ENCODE results near the gene ACO1. TPM values are rescaled to one million over a fixed set of nuclear protein-coding genes. Genes with fewer than 3 reads are reported as not detected.

Gene ACO1
- polyA plus RNA-seq, 1 donor (not counting 4 experiments of a cell fraction or from before 2014, with no cell fraction given), result 29.2 TPM

- DNase-seq (ENCODE audit: low read depth, low spot score) (no peak), FAIRE-seq (no peak)
- dilution Hi-C loops (cut with MboI; ENCODE audit: extremely low pct_ligation_motif_present, low sequenced_read_pairs), result no loop called here
- Histone ChIP-seq H3K4me1 (ENCODE audit: control insufficient read depth, extremely low read depth, insufficient read depth, low read length) (peaks cover 4% of the 10 kb centered on the region), H4K20me1 (ENCODE audit: control insufficient read depth, extremely low read depth, insufficient read depth, low read length) (no peaks in the 10 kb centered on the region), H3K9me3 (ENCODE audit: control insufficient read depth, low read depth, low read length) (no peaks in the 10 kb centered on the region), H3K9ac (ENCODE audit: control insufficient read depth, extremely low read depth, insufficient read depth, low read length) (no peak overlapping the region), H3K79me2 (ENCODE audit: control insufficient read depth, insufficient read depth, low read length) (peaks cover 8% of the 10 kb centered on the region), H3K9me1 (ENCODE audit: control insufficient read depth, extremely low read depth, insufficient read depth, low read length) (no peaks in the 10 kb centered on the region), H3K27me3 (ENCODE audit: control insufficient read depth, extremely low read depth, insufficient read depth, low read length) (no peaks in the 10 kb centered on the region), H3K4me2 (ENCODE audit: control insufficient read depth, extremely low read depth, insufficient read depth, low read depth, low read length) (no peak overlapping the region), H3K36me3 (ENCODE audit: control insufficient read depth in 2 of 2, extremely low read depth in 1 of 2, insufficient read depth in 2 of 2, low read length in 2 of 2) (no peaks in the 10 kb centered on the region), H3K27ac (ENCODE audit: control insufficient read depth, insufficient read depth, low read length) (no peak overlapping the region), H3K4me3 (ENCODE audit: control insufficient read depth in 2 of 3, extremely low read depth in 1 of 3, insufficient read depth in 2 of 3, low read depth in 1 of 3, low read length in 3 of 3) (no peak overlapping the region), H2AFZ (ENCODE audit: control insufficient read depth, low read length) (no peak overlapping the region)
- TF ChIP-seq EZH2 (IDR thresholded peaks at IDR 0.05; ENCODE audit: low read length) (no peak), CTCF (optimal IDR thresholded peaks at IDR 0.05 in 1 of 3, IDR thresholded peaks at IDR 0.05 in 1 of 3, conservative IDR thresholded peaks at IDR 0.05 in 1 of 3; ENCODE audit: extremely low read depth in 1 of 3, insufficient read depth in 2 of 3, low read length in 3 of 3) (no peak)
Observed at GRCh38 chr9:32389365-32389764, 4.9 kb downstream of the ACO1 start.

- Histone ChIP-seq H3K27me3 (ENCODE audit: control insufficient read depth, extremely low read depth, insufficient read depth, low read length) (no peaks in the 10 kb centered on the region), H3K9me3 (ENCODE audit: control insufficient read depth, low read depth, low read length) (no peaks in the 10 kb centered on the region), H3K79me2 (ENCODE audit: control insufficient read depth, insufficient read depth, low read length) (peaks cover 7% of the 10 kb centered on the region), H3K27ac (ENCODE audit: control insufficient read depth, insufficient read depth, low read length) (no peak overlapping the region), H3K4me1 (ENCODE audit: control insufficient read depth, extremely low read depth, insufficient read depth, low read length) (peaks cover 21% of the 10 kb centered on the region), H4K20me1 (ENCODE audit: control insufficient read depth, extremely low read depth, insufficient read depth, low read length) (no peaks in the 10 kb centered on the region), H3K4me3 (ENCODE audit: control insufficient read depth in 2 of 3, extremely low read depth in 1 of 3, insufficient read depth in 2 of 3, low read depth in 1 of 3, low read length in 3 of 3) (no peak overlapping the region), H3K9me1 (ENCODE audit: control insufficient read depth, extremely low read depth, insufficient read depth, low read length) (no peaks in the 10 kb centered on the region), H2AFZ (ENCODE audit: control insufficient read depth, low read length) (no peak overlapping the region), H3K36me3 (ENCODE audit: control insufficient read depth in 2 of 2, extremely low read depth in 1 of 2, insufficient read depth in 2 of 2, low read length in 2 of 2) (no peaks in the 10 kb centered on the region), H3K4me2 (ENCODE audit: control insufficient read depth, extremely low read depth, insufficient read depth, low read depth, low read length) (no peak overlapping the region), H3K9ac (ENCODE audit: control insufficient read depth, extremely low read depth, insufficient read depth, low read length) (no peak overlapping the region)
- DNase-seq (ENCODE audit: low read depth, low spot score) (no peak), FAIRE-seq (no peak)
- TF ChIP-seq EZH2 (IDR thresholded peaks at IDR 0.05; ENCODE audit: low read length), result no peak
- no peak for TF ChIP-seq CTCF (optimal IDR thresholded peaks at IDR 0.05 in 1 of 3, IDR thresholded peaks at IDR 0.05 in 1 of 3, conservative IDR thresholded peaks at IDR 0.05 in 1 of 3; ENCODE audit: extremely low read depth in 1 of 3, insufficient read depth in 2 of 3, low read length in 3 of 3)
- dilution Hi-C loops (cut with MboI; ENCODE audit: extremely low pct_ligation_motif_present, low sequenced_read_pairs), result no loop called here
Observed at GRCh38 chr9:32393911-32394310, 9.5 kb downstream of the ACO1 start.

Data from keratinocyte (primary cell).